GM23338 (cell line): ENCODE results near the gene SIRPA. TPM values are rescaled to one million over a fixed set of nuclear protein-coding genes. Genes with fewer than 3 reads are reported as not detected.

Source experiments
- ATAC-seq: fragments of 200-7000 bp; cut with Tn5 transposase; 3 replicates; pipeline ENCODE4 v1.9.1; 2020
- DNase-seq: peaks from one replicate; pipeline ENCODE4 v3.0.0-alpha.2; 2015; ENCODE audit warnings: low spot score
- H2AFZ ChIP-seq: fragments of 200-600 bp; sonication (generic); 2 replicates; pipeline ENCODE4 v1.8.0; 2016; ENCODE audit warnings: antibody characterized with exemption, mild to moderate bottlenecking, moderate library complexity
- H3F3A ChIP-seq: fragments of 200-600 bp; sonication (generic); replicated peaks from 2 replicates; pipeline ENCODE4 v1.8.0; 2017; ENCODE audit warnings: antibody characterized with exemption, mixed run types, low read depth
- H3K27ac ChIP-seq: fragments of 200-600 bp; sonication (generic); 2 replicates; pipeline ENCODE4 v1.6.1; 2016; ENCODE audit warnings: low read depth
- H3K27me3 ChIP-seq: fragments of 200-600 bp; sonication (generic); 2 replicates; pipeline ENCODE4 v1.8.0; 2016; ENCODE audit warnings: mild to moderate bottlenecking, mixed run types, moderate library complexity; ENCODE audit not compliant: insufficient read depth
- H3K36me3 ChIP-seq: fragments of 200-600 bp; sonication (generic); 2 replicates; pipeline ENCODE4 v1.8.0; 2016; ENCODE audit warnings: mild to moderate bottlenecking; ENCODE audit not compliant: insufficient read depth
- H3K4me1 ChIP-seq: fragments of 200-600 bp; sonication (generic); 2 replicates; pipeline ENCODE4 v1.8.0; 2016; ENCODE audit warnings: mild to moderate bottlenecking, moderate library complexity; ENCODE audit not compliant: insufficient read depth
- H3K4me2 ChIP-seq: fragments of 200-600 bp; sonication (generic); 2 replicates; pipeline ENCODE4 v1.7.1; 2017; ENCODE audit warnings: mixed run types
- H3K4me3 ChIP-seq: fragments of 200-600 bp; sonication (generic); 2 replicates; pipeline ENCODE4 v1.6.1; 2016; ENCODE audit warnings: mixed run types
- H3K79me2 ChIP-seq: fragments of 200-600 bp; sonication (generic); replicated peaks from 2 replicates; pipeline ENCODE4 v1.8.0; 2017; ENCODE audit warnings: mild to moderate bottlenecking; ENCODE audit not compliant: insufficient read depth
- H3K9me2 ChIP-seq: fragments of 200-600 bp; sonication (generic); 2 replicates; pipeline ENCODE4 v1.8.0; 2017; ENCODE audit not compliant: insufficient read depth
- H4K20me1 ChIP-seq: fragments of 200-600 bp; sonication (generic); replicated peaks from 2 replicates; pipeline ENCODE4 v1.8.0; 2017; ENCODE audit warnings: mild to moderate bottlenecking; ENCODE audit not compliant: insufficient read depth
- H3K27ac Mint-ChIP-seq: 2 replicates; pipeline ENCODE4 v1.8.0; 2020; ENCODE audit warnings: inconsistent platforms, mild to moderate bottlenecking, moderate library complexity, mixed read lengths
- H3K27me3 Mint-ChIP-seq: 3 replicates; pipeline ENCODE4 v1.8.0; 2022; ENCODE audit warnings: low read depth, mild to moderate bottlenecking, moderate library complexity, mixed read lengths, inconsistent platforms; ENCODE audit not compliant: insufficient read depth, poor library complexity
- H3K36me3 Mint-ChIP-seq: 3 replicates; pipeline ENCODE4 v1.8.0; 2021; ENCODE audit warnings: low read depth, mild to moderate bottlenecking, inconsistent platforms, moderate library complexity, mixed read lengths
- H3K4me1 Mint-ChIP-seq: 3 replicates; pipeline ENCODE4 v1.8.0; 2020; ENCODE audit warnings: mild to moderate bottlenecking, inconsistent platforms, mixed read lengths
- H3K4me3 Mint-ChIP-seq: 3 replicates; pipeline ENCODE4 v1.8.0; 2021; ENCODE audit warnings: moderate library complexity, mild to moderate bottlenecking, inconsistent platforms, mixed read lengths
- H3K9me3 Mint-ChIP-seq: 3 replicates; pipeline ENCODE4 v1.8.0; 2020; ENCODE audit warnings: moderate library complexity, mild to moderate bottlenecking, inconsistent platforms, mixed read lengths
- CREB1 ChIP-seq: fragments of 250-450 bp; sonication (Bioruptor Pico); IDR thresholded peaks from 2 replicates; pipeline ENCODE4 v1.5.0; 2020; ENCODE audit warnings: low read depth, mild to moderate bottlenecking, moderate library complexity
- ETS1 ChIP-seq: IDR thresholded peaks from 2 replicates; pipeline ENCODE4 v1.6.1; 2016; ENCODE audit warnings: antibody characterized with exemption
- EZH2 ChIP-seq: fragments of 200-600 bp; sonication (generic); IDR thresholded peaks from one replicate; pipeline ENCODE4 v1.8.0; 2017; ENCODE audit warnings: antibody characterized with exemption, mild to moderate bottlenecking, low read depth; ENCODE audit not compliant: unreplicated experiment
- EZH2phosphoT487 ChIP-seq: fragments of 200-600 bp; sonication (generic); IDR thresholded peaks from one replicate; pipeline ENCODE4 v1.8.1; 2018; ENCODE audit warnings: antibody characterized with exemption; ENCODE audit not compliant: unreplicated experiment
- JUNB ChIP-seq: IDR thresholded peaks from one replicate; pipeline ENCODE4 v1.6.1; 2016; ENCODE audit warnings: antibody characterized with exemption; ENCODE audit not compliant: unreplicated experiment
- NANOG ChIP-seq: IDR thresholded peaks from 2 replicates; pipeline ENCODE4 v1.6.1; 2016; ENCODE audit warnings: antibody characterized with exemption, borderline replicate concordance
- POLR2AphosphoS5 ChIP-seq: IDR thresholded peaks from 2 replicates; pipeline ENCODE4 v1.6.1; 2016; ENCODE audit warnings: antibody characterized with exemption, low read depth
- REST ChIP-seq: IDR thresholded peaks from one replicate; pipeline ENCODE4 v1.6.1; 2018; ENCODE audit warnings: antibody characterized with exemption; ENCODE audit not compliant: unreplicated experiment
- STAT1 ChIP-seq: IDR thresholded peaks from one replicate; pipeline ENCODE4 v1.6.1; 2016; ENCODE audit warnings: antibody characterized with exemption; ENCODE audit not compliant: unreplicated experiment
- ZNF114 ChIP-seq: fragments of 250-450 bp; sonication (Bioruptor Pico); IDR thresholded peaks from 2 replicates; pipeline ENCODE4 v1.5.0; 2020; ENCODE audit warnings: mild to moderate bottlenecking, moderate library complexity
- ZNF331 ChIP-seq: fragments of 250-450 bp; sonication (Bioruptor Pico); IDR thresholded peaks from 2 replicates; pipeline ENCODE4 v1.5.0; 2020; ENCODE audit warnings: low read depth, mild to moderate bottlenecking, moderate library complexity
- polyA plus RNA-seq: library from polyadenylated mRNA; unstranded; fragments of >200 nt; fragmentation: Nextera tagmentation; extraction: Ambion mirVana; gene quantifications from 2 replicates; pipeline ENCODE4 v1.2.1, GENCODE V29; 2016
- total RNA-seq: library from RNA; depleted of rRNA; stranded (reverse); fragments of >200 nt; shearing (Covaris generic); gene quantifications from 2 replicates; pipeline ENCODE4 v1.2.3, GENCODE V29; 2014
- TF ChIP-seq, protein P1 (sequence below), 2 experiments: fragments of 200-600 bp in 1 of 2; sonication (generic) in 1 of 2; conservative IDR thresholded peaks; 2 replicates each; pipeline versions ENCODE4 v1.5.1 to v1.6.1; 2016 to 2017; ENCODE audit warnings: antibody characterized with exemption in 2 of 2, low read depth in 2 of 2, mild to moderate bottlenecking in 2 of 2, moderate library complexity in 1 of 2
- TF ChIP-seq, protein P2 (sequence below): fragments of 250-450 bp; sonication (Bioruptor Pico); IDR thresholded peaks from 2 replicates; pipeline ENCODE4 v1.5.0; 2020; ENCODE audit warnings: mild to moderate bottlenecking, moderate library complexity

SIRPA gene
- total and polyA plus RNA-seq, 2 experiments from 2014 or later = 1.2 to 2.9 TPM

GRCh38 chr20:1918491-1919165, 23.4 kb downstream of the SIRPA start:
- TF ChIP-seq EZH2 = no peak
- TF ChIP-seq, protein P1, sequence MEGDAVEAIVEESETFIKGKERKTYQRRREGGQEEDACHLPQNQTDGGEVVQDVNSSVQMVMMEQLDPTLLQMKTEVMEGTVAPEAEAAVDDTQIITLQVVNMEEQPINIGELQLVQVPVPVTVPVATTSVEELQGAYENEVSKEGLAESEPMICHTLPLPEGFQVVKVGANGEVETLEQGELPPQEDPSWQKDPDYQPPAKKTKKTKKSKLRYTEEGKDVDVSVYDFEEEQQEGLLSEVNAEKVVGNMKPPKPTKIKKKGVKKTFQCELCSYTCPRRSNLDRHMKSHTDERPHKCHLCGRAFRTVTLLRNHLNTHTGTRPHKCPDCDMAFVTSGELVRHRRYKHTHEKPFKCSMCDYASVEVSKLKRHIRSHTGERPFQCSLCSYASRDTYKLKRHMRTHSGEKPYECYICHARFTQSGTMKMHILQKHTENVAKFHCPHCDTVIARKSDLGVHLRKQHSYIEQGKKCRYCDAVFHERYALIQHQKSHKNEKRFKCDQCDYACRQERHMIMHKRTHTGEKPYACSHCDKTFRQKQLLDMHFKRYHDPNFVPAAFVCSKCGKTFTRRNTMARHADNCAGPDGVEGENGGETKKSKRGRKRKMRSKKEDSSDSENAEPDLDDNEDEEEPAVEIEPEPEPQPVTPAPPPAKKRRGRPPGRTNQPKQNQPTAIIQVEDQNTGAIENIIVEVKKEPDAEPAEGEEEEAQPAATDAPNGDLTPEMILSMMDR (conservative IDR thresholded peaks at IDR 0.05; ENCODE audit: low read depth in 2 of 2) = no peak
- TF ChIP-seq POLR2AphosphoS5 = no peak
- TF ChIP-seq STAT1 = no peak
- no peak for TF ChIP-seq ETS1
- no peak for TF ChIP-seq EZH2phosphoT487
- no peak for TF ChIP-seq ZNF331
- TF ChIP-seq JUNB = no peak
- TF ChIP-seq ZNF114 = no peak
- TF ChIP-seq REST = no peak
- TF ChIP-seq, protein P2, sequence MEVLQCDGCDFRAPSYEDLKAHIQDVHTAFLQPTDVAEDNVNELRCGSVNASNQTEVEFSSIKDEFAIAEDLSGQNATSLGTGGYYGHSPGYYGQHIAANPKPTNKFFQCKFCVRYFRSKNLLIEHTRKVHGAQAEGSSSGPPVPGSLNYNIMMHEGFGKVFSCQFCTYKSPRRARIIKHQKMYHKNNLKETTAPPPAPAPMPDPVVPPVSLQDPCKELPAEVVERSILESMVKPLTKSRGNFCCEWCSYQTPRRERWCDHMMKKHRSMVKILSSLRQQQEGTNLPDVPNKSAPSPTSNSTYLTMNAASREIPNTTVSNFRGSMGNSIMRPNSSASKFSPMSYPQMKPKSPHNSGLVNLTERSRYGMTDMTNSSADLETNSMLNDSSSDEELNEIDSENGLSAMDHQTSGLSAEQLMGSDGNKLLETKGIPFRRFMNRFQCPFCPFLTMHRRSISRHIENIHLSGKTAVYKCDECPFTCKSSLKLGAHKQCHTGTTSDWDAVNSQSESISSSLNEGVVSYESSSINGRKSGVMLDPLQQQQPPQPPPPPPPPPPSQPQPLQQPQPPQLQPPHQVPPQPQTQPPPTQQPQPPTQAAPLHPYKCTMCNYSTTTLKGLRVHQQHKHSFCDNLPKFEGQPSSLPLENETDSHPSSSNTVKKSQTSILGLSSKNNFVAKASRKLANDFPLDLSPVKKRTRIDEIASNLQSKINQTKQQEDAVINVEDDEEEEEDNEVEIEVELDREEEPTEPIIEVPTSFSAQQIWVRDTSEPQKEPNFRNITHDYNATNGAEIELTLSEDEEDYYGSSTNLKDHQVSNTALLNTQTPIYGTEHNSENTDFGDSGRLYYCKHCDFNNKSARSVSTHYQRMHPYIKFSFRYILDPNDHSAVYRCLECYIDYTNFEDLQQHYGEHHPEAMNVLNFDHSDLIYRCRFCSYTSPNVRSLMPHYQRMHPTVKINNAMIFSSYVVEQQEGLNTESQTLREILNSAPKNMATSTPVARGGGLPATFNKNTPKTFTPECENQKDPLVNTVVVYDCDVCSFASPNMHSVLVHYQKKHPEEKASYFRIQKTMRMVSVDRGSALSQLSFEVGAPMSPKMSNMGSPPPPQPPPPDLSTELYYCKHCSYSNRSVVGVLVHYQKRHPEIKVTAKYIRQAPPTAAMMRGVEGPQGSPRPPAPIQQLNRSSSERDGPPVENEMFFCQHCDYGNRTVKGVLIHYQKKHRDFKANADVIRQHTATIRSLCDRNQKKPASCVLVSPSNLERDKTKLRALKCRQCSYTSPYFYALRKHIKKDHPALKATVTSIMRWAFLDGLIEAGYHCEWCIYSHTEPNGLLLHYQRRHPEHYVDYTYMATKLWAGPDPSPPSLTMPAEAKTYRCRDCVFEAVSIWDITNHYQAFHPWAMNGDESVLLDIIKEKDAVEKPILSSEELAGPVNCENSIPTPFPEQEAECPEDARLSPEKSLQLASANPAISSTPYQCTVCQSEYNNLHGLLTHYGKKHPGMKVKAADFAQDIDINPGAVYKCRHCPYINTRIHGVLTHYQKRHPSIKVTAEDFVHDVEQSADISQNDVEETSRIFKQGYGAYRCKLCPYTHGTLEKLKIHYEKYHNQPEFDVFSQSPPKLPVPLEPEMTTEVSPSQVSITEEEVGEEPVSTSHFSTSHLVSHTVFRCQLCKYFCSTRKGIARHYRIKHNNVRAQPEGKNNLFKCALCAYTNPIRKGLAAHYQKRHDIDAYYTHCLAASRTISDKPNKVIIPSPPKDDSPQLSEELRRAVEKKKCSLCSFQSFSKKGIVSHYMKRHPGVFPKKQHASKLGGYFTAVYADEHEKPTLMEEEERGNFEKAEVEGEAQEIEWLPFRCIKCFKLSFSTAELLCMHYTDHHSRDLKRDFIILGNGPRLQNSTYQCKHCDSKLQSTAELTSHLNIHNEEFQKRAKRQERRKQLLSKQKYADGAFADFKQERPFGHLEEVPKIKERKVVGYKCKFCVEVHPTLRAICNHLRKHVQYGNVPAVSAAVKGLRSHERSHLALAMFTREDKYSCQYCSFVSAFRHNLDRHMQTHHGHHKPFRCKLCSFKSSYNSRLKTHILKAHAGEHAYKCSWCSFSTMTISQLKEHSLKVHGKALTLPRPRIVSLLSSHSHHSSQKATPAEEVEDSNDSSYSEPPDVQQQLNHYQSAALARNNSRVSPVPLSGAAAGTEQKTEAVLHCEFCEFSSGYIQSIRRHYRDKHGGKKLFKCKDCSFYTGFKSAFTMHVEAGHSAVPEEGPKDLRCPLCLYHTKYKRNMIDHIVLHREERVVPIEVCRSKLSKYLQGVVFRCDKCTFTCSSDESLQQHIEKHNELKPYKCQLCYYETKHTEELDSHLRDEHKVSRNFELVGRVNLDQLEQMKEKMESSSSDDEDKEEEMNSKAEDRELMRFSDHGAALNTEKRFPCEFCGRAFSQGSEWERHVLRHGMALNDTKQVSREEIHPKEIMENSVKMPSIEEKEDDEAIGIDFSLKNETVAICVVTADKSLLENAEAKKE (CRISPR knock-in tag) = no peak
- TF ChIP-seq NANOG = no peak
- TF ChIP-seq CREB1 (CRISPR knock-in tag) = no peak
- H3K27ac Mint-ChIP-seq = no peak overlapping the region
- no peaks in the 10 kb centered on the region for H3K79me2 ChIP-seq
- peaks cover 4% of the 10 kb centered on the region; the same call in 2 of the 3 replicates for H3K36me3 Mint-ChIP-seq
- ATAC-seq (no peak), DNase-seq (no peak)
- H3K4me3 ChIP-seq = no peak overlapping the region
- H3K27ac ChIP-seq = no peak overlapping the region
- no peaks in the 10 kb centered on the region for H3F3A ChIP-seq
- no peak overlapping the region for H3K4me3 Mint-ChIP-seq
- H3K4me1 ChIP-seq = no peaks in the 10 kb centered on the region
- H3K36me3 ChIP-seq = no peaks in the 10 kb centered on the region
- H2AFZ ChIP-seq = no peak overlapping the region
- H3K4me2 ChIP-seq = no peak overlapping the region
- no peaks in the 10 kb centered on the region for H3K27me3 ChIP-seq
- H3K9me3 Mint-ChIP-seq = no peaks in the 10 kb centered on the region; the same call in 2 of the 3 replicates
- no peaks in the 10 kb centered on the region for H4K20me1 ChIP-seq
- peaks cover 4% of the 10 kb centered on the region for H3K27me3 Mint-ChIP-seq
- no peaks in the 10 kb centered on the region for H3K9me2 ChIP-seq
- peaks cover 23% of the 10 kb centered on the region for H3K4me1 Mint-ChIP-seq
